Right hindlimb (tissue), 1 donor: ENCODE results near the gene NYAP2.
A peak's percentile ranks its signal among the peaks of the same experiment; 100 is the strongest.

ENCODE experiments used
- DNase-seq: peaks from one replicate; pipeline ENCODE4 v3.0.0-alpha.2; 2018

Gene NYAP2

GRCh38 chr2:225399504-225399903, at the start of gene NYAP2:
Gene NYAP2, plus strand, starts transcription at chr2:225399710. Its CDS starts 9,171 bp downstream, at chr2:225408881.
- DNase-seq: no peak

DNA sequence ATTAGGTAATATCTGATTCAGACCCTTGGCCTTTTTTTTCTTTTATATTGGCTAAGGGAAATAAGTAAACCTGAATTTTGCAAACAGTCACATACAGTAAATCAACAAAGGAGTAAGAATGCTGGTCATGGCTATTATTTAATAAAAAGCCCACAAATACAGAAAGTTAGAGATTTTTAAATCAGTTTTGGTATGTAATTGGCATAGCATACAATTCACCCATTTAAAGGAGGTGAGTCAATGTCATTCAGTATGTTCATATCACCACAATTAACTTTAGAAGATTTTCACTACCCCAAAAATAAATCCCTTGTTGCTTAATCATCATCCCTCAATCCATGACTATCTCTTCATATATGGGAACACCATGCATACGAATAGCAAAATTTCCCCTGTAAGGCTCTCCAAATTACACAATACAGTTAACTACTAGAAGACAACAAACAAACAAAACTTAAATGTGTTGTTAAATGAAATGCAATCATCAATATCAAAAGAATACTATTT, 45.9 kb upstream of the NYAP2 start:
- no peak for DNase-seq

DNA sequence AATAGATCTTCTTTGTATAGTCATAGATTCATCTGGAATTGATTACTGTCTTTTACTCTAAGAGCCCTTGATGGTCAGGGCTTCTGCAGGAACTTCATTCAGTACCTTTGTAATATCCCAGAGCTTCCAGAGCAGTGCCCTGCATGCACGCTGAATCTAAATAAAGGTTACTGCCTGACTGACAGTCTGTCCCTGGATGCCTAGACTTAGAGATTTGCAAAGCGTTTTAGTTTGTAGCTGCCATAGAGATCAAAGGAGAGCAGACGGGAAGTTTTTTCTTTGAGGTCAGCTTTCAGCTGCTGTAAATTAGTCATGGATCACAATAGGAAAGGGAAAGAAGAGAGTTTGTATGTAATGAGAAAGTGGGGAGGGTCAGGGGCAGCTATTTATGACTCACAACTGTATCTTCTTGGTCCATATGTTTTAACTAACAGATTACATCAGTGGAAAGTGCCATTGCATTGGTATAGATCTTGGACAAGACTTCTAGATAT, 45.2 kb upstream of the NYAP2 start:
- DNase-seq: no peak

DNA sequence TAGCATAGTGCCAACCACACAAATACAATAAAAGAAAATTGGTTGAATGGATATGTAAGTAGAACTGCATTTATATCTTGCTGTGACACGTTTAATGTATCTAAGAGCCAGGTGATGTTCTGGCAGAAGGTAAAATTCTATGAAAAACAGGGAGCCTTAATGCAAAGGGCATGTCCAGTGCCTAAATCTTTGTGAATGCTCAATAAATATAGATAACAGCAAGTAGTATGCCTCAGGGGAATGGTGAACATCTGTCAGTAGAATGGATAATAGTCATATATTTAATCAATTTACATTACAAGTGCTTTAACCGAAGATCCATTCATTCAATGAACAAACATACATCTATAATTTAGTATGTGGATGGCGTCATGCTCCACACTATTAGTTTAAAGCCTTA, 43.7 kb upstream of the NYAP2 start:
- DNase-seq: no peak

DNA sequence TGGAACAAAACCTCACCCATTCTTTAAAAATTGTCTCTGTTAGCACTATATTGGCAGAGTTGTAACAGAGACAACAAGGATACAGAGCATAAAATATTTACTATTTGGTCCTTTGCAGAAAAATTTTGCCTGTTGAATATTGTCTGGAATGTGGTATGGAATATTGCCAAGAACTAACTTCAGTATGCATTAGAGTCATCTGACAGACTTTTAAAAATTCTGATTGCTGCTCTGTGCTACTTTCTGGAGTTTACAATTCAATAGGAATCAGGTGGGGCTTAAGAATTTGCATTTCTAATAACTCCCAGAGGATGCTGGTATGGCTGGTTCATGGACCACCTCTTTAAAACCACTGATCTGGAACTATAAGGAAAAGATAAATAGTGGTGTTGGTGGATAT, 32.8 kb upstream of the NYAP2 start:
- no peak for DNase-seq

DNA sequence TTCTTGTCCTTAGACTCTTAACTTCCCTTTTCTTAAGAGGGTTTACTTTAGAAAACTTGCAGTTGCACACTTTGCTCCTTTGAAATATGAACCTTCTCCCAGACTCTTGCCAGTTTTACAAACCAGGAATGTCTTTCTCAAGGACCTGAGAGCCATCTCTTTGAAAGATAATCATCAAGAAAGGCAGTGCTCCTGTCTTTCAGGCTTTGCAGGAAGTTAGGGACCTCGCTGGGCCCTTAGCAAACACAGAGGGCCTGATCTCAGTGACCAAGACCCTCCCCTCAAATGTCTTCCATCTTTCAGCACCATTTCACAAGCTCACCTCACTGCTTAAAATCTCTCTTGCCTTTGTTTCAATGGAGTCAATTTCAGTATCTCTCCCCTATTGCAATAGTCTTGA, 32.0 kb upstream of the NYAP2 start:
- no peak for DNase-seq

- DNase-seq: no peak
Observed at GRCh38 chr2:225378984-225379383, 20.5 kb upstream of the NYAP2 start.

DNA sequence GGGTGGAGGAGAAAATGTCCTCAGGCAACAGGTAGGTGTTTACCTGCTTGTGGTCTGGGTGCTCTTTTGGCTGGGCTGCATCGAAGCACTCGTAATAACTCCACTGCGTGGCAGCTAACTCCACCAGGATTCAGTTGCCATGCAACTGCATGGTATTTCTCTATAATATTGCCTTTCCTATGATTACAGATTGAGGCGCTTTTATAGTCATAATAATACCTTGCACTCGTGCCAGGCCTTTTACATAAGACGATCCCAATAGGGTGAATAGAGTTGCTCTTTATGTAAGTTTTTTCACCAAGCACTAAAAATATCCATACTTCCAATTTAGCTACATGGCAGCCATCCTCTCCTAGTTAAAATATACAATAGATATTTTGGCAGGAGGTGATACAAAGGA, 19.7 kb upstream of the NYAP2 start:
- no peak for DNase-seq

- no peak for DNase-seq
Observed at GRCh38 chr2:225381609-225382008, 17.9 kb upstream of the NYAP2 start.

DNA sequence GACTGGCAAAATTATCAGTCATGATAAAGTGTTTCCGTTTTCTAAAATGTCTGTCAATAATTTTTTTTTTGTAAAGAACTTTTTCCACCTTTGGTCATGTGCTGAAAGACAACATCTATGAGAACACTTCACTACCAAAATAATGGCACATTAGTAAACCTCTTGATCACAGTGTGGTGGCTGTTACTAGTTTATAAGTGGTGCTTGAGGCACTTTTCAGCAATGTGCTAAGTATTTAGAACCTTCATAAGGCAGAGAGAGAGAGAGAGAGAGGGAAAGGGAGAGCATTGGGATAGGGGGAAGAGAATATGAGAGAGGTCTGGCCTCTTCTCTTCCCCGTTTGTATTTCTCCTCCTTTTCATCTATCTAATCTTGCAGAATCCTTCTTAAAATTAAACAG, 1.1 kb upstream of the NYAP2 start:
- DNase-seq: no peak

- peak; percentile 76 for DNase-seq
Observed at GRCh38 chr2:225400060-225400511, 576 bp downstream of the NYAP2 start.

- no peak for DNase-seq
Observed at GRCh38 chr2:225400546-225401400, 1.3 kb downstream of the NYAP2 start.

DNA sequence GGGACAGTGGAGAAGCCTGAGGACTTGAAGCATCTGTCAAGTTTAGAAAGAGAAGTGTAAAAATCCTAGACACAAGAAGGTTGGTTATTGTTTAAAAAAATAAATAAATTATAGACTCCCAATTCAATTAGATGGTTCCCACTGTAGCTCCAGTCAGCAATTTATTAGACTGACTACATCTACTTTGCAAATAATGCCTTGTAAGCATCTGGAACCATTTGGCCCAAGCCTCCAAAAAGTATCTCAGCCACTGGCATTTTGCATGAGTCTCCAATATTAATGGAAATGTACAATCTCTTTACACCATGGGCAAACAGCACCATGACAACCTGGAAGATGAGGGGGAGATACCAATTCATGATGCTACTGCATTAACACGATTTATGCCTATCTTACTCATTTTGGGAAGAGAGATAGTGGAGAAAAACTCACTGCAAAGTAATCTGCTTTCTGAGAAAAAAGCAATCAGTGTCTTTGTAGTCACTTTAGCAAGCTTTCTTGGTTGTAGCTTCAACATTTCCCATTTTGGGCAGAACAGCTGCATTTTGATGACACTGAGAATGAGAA, 2.8 kb downstream of the NYAP2 start:
- DNase-seq: no peak

- no peak for DNase-seq
Observed at GRCh38 chr2:225411452-225411851, 11.9 kb downstream of the NYAP2 start.

DNA sequence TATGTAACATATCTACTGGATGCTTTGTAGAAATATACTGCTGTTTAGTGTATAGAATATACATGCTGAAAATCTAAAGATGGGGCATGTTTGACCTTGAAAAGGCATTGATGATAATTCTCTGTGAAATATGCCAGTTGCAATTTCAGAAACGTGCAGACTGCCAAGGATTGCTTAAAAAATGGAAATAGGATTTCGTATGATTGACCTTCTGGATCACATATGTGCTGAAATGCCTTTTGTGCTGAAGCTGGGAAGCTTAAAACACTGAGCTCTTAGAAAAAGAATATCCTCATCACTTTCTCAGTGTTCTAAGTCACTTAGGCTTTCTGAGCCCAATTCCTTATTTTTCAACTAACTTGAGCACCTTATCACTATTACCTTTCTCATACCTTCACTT, 14.3 kb downstream of the NYAP2 start:
- no peak for DNase-seq

DNA sequence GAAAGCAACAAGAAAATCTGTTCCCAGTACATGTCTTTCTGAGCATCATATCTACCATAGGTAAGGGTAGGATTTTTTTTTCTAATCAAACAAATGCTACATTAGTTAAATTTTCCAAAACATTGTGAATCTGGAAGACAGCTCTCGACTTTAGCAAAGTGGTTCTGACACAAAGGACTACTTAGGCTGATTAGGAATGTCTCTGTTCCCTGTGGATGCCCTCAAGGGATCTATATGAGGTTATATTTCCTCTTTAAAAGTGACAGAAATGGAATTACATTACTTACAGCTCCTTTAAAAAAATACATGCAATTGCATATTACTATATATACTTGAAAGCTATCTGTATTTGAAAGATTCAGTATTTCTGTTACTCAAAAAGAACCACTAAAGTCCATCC, 15.4 kb downstream of the NYAP2 start:
- no peak for DNase-seq

DNA sequence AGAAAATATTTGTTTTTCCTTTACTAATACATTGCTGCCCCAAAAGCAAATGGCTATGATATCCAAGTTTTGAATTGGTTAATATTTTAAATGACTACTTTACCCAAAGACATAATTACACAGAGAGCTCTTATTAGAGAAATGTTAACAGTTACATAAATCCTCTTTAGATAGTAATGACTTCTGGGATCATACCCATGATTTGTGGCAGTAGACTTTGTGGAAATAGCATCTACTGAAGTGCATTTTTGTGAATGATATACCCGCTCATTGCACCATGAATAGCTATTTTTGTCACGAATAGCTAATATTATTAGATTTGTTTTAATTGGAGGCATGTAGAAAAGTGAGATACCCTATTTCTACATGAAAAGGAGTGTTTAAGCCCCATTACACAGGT, 15.8 kb downstream of the NYAP2 start:
- DNase-seq: no peak

DNA sequence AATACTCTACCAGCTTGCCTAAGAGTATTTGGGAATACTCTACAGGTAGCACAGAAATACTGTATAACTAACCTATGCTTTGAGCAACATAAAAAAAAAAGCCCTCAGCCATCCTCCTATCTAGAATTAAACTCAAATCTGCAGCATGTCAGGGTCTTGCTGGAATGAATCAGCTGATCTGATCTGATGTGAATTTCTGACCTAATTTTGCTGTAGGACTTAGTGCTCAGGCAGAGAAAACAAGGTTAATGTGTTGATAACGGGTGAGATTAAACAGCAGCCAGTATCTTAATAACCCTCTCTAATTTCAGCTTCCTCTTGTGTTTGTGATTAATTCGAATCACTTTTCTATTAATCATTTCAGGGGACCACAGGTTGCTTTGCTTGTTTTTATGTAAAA, 16.3 kb downstream of the NYAP2 start:
- no peak for DNase-seq

- no peak for DNase-seq
Observed at GRCh38 chr2:225416616-225417367, 17.3 kb downstream of the NYAP2 start.

DNA sequence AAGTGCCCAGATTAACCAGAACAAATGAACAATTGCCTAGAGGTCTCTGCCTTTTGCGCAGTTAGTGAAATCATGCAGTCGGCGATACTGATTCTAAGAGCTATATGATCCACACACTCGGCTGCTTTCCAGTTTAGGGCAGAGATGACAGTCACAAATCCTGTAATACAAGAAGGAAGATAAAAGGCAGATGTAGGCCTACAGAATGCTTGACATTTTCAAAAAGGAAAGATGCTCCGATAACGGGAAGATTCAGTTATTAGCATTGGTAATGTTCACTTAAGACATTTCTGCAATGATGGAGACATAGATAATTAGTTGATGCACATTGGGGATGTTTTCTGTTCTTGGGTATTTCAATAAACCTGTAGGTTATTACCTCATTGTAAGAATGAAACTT, 19.5 kb downstream of the NYAP2 start:
- no peak for DNase-seq

GRCh38 chr2:225422145-225422544, 22.6 kb downstream of the NYAP2 start:
- no peak for DNase-seq

DNA sequence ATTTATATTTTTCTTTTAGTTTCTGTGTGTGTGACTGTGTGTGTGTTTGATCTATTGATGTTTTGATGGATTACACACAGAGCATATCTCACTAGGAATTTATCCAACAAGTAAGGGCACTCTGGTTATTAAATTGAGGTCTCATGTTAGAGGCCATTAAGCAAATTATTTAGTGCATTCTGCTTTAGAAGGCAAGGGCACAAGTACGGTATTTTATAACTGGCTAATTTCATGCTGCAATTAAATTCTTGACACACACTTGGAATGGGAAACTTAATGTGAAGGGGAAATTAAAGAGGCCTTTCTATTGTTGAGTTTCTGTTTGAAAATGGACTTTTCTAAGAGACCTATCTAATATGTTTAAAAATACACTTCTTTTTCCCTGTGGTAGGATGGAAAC, 25.8 kb downstream of the NYAP2 start:
- no peak for DNase-seq

- no peak for DNase-seq
Observed at GRCh38 chr2:225428360-225428759, 28.9 kb downstream of the NYAP2 start.
